Common myeloid progenitor, CD34-positive (primary cell): ENCODE results near the gene FRY. TPM values are rescaled to one million over a fixed set of nuclear protein-coding genes. Genes with fewer than 3 reads are reported as not detected.
"Not testable (repeated sequence)": the region's sequence is repeated elsewhere in the genome, so short reads cannot be mapped to it uniquely, and the experiment has no call there.

Experiments used
- CTCF ChIA-PET: fragments of 350-600 bp; sonication (Branson Sonifier 250); formaldehyde crosslinking; loops from one replicate; lab custom pipeline; 2021; ENCODE audit warnings: antibody characterized with exemption; lab: Charles Lee
- POLR2A ChIA-PET: fragments of 350-600 bp; sonication (Branson Sonifier 250); formaldehyde crosslinking; loops from one replicate; lab custom pipeline; 2021; ENCODE audit warnings: antibody characterized with exemption; lab: Charles Lee
- DNase-seq, 3 donors: peaks; one replicate each; pipeline versions ENCODE4 v3.0.0 to v3.0.0-alpha.2; 2013
- H3K27ac ChIP-seq, 2 experiments: 1 replicate in 1 of 2; 2 replicates in 1 of 2; pipeline ENCODE4 v1.7.0; 2013; ENCODE audit warnings: inconsistent platforms in 2 of 2, low read length in 2 of 2, mild to moderate bottlenecking in 2 of 2, low read depth in 1 of 2, moderate library complexity in 1 of 2; ENCODE audit not compliant: severe bottlenecking in 2 of 2, insufficient read depth in 1 of 2, poor library complexity in 1 of 2
- H3K27me3 ChIP-seq, 5 experiments: replicated peaks in 2 of 5; 1 replicate in 3 of 5; 2 replicates in 2 of 5; pipeline versions ENCODE4 v1.6.1 to v1.7.0; 2013; ENCODE audit warnings: low read length in 4 of 5, mild to moderate bottlenecking in 2 of 5, moderate library complexity in 2 of 5, inconsistent platforms in 1 of 5; ENCODE audit not compliant: insufficient read depth in 5 of 5, control insufficient read depth in 4 of 5
- H3K36me3 ChIP-seq, 4 experiments: 1 replicate in 2 of 4; 2 replicates in 2 of 4; pipeline versions ENCODE4 v1.6.1 to v1.7.0; 2013; ENCODE audit warnings: low read length in 3 of 4, control low read depth in 1 of 4, mild to moderate bottlenecking in 1 of 4; ENCODE audit not compliant: control insufficient read depth in 4 of 4, insufficient read depth in 4 of 4
- H3K4me1 ChIP-seq, 4 experiments: 1 replicate in 3 of 4; 2 replicates in 1 of 4; pipeline versions ENCODE4 v1.6.1 to v1.7.1; 2013; ENCODE audit warnings: low read length in 3 of 4, mild to moderate bottlenecking in 3 of 4, control low read depth in 1 of 4, inconsistent platforms in 1 of 4, moderate library complexity in 1 of 4; ENCODE audit not compliant: control insufficient read depth in 4 of 4, insufficient read depth in 4 of 4; ENCODE audit errors: control extremely low read depth in 1 of 4
- H3K4me3 ChIP-seq, 7 experiments: 1 replicate in 4 of 7; 2 replicates in 3 of 7; pipeline versions ENCODE4 v1.5.1 to v1.7.0; 2013; ENCODE audit warnings: mild to moderate bottlenecking in 7 of 7, low read length in 6 of 7, moderate library complexity in 6 of 7, inconsistent platforms in 2 of 7, low read depth in 2 of 7, control low read depth in 1 of 7; ENCODE audit not compliant: insufficient read depth in 4 of 7, control insufficient read depth in 1 of 7; ENCODE audit errors: extremely low read depth in 1 of 7
- H3K9me3 ChIP-seq, 5 experiments: 1 replicate in 4 of 5; 2 replicates in 1 of 5; pipeline versions ENCODE4 v1.6.1 to v1.7.1; 2013; ENCODE audit warnings: low read length in 4 of 5, mild to moderate bottlenecking in 2 of 5, inconsistent platforms in 1 of 5, low read depth in 1 of 5, moderate library complexity in 1 of 5; ENCODE audit not compliant: control insufficient read depth in 4 of 5, insufficient read depth in 2 of 5; ENCODE audit errors: control extremely low read depth in 1 of 5
- WGBS: methylation state at CpG from one replicate; pipeline ENCODE4 v1.1.5; 2013; ENCODE audit not compliant: insufficient coverage; 5-methylcytosine and 5-hydroxymethylcytosine counted together
- polyA plus RNA-seq: library from polyadenylated mRNA; unstranded; fragments of 120-200 nt; gene quantifications from one replicate; pipeline ENCODE4 v1.2.1, GENCODE V29; 2013

Gene FRY
- 15.6 TPM for polyA plus RNA-seq

DNA sequence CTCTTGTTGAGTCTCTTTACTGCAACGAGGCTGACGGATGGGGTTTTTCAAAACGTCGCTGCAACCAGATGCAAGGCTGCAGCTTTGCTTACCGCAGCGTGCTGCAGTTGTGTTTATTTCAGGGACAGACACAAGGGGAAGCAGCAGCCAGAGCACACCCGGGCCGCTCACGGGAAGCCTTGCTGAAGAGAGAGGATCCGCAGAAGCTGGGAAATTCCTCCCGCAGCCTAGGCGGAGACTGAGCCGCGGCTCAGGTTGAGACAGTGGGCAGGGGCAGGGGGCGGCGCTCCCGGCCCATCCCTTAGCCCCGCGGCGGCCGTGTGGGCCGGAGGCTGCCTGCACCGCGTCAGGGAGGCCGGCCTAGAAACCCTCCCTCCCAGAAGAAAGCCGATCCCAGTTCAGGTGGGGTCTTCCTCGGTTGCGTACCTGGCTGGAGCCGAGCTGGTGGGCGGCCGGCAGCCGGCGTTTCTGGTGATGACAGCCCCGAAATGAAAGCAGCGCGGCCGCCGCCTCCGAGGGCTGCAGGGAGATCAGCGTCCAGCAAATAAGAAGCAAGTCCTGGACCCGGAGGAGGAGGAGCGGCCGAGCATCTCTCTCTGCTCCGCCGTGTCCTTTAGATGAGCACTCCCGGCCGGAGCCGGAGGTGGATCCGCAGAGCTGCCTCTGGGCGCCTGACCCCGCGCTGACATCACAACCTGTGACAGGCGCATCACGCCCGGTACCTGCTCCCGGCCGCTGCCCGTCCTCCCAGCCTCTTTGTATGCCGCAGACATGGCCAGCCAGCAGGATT, at the start of gene FRY:
FRY (plus strand) TSS at position 750 of the 790 bp plus-strand sequence; CDS start at position 772, 22 bp downstream.
- H3K4me1 ChIP-seq = peaks cover 34 to 50% (median 38%) of the 10 kb centered on the region in 4 experiments
- DNase-seq = peak; percentile 75 to 92 (median 88)
- peaks cover 0 to 3% (median 0%) of the 10 kb centered on the region in 4 experiments for H3K36me3 ChIP-seq
- H3K9me3 ChIP-seq = no peaks in the 10 kb centered on the region
- CTCF ChIA-PET = interaction anchor here (1.0 to 2.3 kb wide), 8 partner anchors 10 to 439 kb away, joined by 3 to 12 read pairs (median 3); no protein-coding TSS in a partner anchor
- under 1% methylated on average over 39 of the region's 59 CpGs for WGBS
- POLR2A ChIA-PET = interaction anchor here (0.7 kb wide), 1 partner anchor 106 kb away, joined by 6 read pairs; no protein-coding TSS in a partner anchor
- H3K27ac ChIP-seq = peak within 1 kb of the TSS; percentile 59 to 83
- no peaks in the 10 kb centered on the region for H3K27me3 ChIP-seq
- peak within 1 kb of the TSS; percentile 84 to 98 (median 96) for H3K4me3 ChIP-seq

DNA sequence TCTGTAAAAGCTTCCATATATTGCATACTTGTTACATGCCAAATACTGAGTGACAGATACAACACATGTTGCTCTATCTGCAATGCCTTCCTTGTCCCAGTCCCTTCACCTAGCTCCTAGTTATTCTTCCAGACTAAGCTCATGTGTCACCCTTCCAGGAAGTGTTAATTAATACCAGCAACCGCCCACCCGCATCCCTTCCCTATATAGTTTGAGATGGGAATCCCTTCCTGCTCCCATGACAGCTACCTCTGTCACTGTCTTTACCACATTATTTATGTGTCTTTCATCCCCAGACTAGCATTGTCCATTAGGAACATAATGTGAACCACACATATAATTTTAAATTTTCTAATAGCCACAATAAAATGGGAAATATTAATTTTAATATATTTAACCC, 49.5 kb upstream of the FRY start:
- ChIA-PET CTCF (interaction anchor here (1.0 to 1.1 kb wide), 2 partner anchors 15 to 72 kb away, joined by 3 to 6 read pairs; no protein-coding TSS in a partner anchor), POLR2A (no interaction called here)
- WGBS = 100% methylated on average over 2 of the region's 2 CpGs

DNA sequence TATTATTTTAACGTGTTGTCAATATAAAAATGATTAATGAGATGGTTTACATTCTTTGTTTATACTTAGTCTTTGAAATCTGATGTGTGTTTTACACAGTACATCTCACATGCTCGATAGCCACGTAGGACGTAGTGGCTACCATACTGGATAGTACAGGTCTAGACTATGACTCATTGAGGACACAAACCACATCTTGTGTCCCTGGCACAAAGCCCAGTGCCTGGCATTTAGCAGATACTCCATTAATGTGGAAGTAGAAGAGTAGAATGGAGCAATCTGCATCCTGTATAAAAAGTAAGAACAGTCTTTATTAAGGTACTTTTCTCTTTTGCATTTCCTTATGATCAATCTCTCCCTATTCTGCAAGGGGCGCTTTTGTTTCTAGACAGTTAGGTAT, 49.0 kb upstream of the FRY start:
- H3K4me1 ChIP-seq = peaks cover 2 to 10% (median 7%) of the 10 kb centered on the region in 4 experiments
- H3K9me3 ChIP-seq = peaks cover 0 to 2% (median 0%) of the 10 kb centered on the region in 5 experiments
- 0% methylated on average over 3 of the region's 5 CpGs for WGBS
- DNase-seq = peak; percentile 87 to 98 (median 97)
- ChIA-PET CTCF (no interaction called here), POLR2A (no interaction called here)
- H3K36me3 ChIP-seq = no peaks in the 10 kb centered on the region
- H3K4me3 ChIP-seq = no peak overlapping the region
- no peaks in the 10 kb centered on the region for H3K27me3 ChIP-seq
- no peak overlapping the region for H3K27ac ChIP-seq

More for the DNA sequence above, 49.5 kb upstream of the FRY start:
- peaks cover 0 to 2% (median 0%) of the 10 kb centered on the region in 5 experiments for H3K9me3 ChIP-seq
- no peak for DNase-seq
- H3K27ac ChIP-seq = no peak overlapping the region
- no peaks in the 10 kb centered on the region for H3K36me3 ChIP-seq
- H3K4me3 ChIP-seq = no peak overlapping the region
- no peaks in the 10 kb centered on the region for H3K27me3 ChIP-seq
- H3K4me1 ChIP-seq = peaks cover 2 to 9% (median 6%) of the 10 kb centered on the region in 4 experiments

DNA sequence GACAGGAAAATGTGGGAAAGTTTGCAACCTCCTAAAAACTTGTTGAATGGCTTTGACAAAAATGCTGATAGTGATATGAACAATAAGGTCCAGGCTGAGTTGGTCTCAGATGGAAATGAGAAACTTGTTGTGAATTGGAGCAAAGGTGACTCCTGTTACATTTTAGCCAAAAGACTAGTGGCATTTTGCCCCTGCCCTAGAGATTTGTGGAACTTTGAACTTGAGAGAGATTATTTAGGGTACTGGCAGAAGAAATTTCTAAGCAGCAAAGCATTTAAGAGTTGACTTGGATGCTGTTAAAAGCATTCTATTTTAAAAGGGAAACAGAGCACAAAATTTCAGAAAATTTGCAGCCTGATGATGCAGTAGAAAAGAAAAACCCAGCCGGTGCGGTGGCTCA, 47.9 kb upstream of the FRY start:
- POLR2A ChIA-PET, H3K9me3 ChIP-seq, H3K36me3 ChIP-seq, H3K4me3 ChIP-seq, H3K27ac ChIP-seq, DNase-seq, H3K27me3 ChIP-seq: not testable (repeated sequence)
- CTCF ChIA-PET = interaction anchor here (1.8 kb wide), 1 partner anchor 74 kb away, joined by 7 read pairs; no protein-coding TSS in a partner anchor
- H3K4me1 ChIP-seq = peaks cover 2 to 15% (median 9%) of the 10 kb centered on the region in 4 experiments
- 100% methylated on average over 2 of the region's 2 CpGs for WGBS

DNA sequence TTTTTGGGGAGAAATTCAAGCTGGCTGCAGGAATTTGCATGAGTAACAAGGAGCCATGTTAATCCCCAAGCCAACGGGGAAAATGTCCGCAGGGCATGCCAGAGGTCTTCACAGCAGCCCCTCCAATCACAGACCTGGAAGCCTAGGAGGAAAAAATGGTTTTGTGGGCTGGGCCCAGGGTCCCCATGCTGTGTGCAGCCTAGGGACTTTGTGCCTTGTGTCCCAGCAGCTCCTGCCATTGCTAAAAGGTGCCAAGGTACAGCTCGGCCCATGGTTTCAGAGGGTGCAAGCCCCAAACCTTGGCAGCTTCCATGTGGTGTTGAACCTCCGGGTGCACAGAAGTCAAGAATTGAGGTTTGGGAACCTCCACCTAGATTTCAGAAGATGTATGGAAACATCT, 47.2 kb upstream of the FRY start:
- H3K4me1 ChIP-seq = peaks cover 2 to 15% (median 9%) of the 10 kb centered on the region in 4 experiments
- H3K27ac ChIP-seq, H3K4me3 ChIP-seq, H3K27me3 ChIP-seq, H3K36me3 ChIP-seq, POLR2A ChIA-PET, H3K9me3 ChIP-seq, DNase-seq: not testable (repeated sequence)
- CTCF ChIA-PET = interaction anchor here (1.3 to 1.8 kb wide), 3 partner anchors 19 to 79 kb away, joined by 3 to 7 read pairs (median 4); no protein-coding TSS in a partner anchor
- WGBS = 96% methylated on average over 3 of the region's 4 CpGs

- Histone ChIP-seq H3K4me1 (peaks cover 2 to 15% (median 9%) of the 10 kb centered on the region in 4 experiments), H3K9me3 (peaks cover 0 to 4% (median 0%) of the 10 kb centered on the region in 5 experiments), H3K4me3 (no peak overlapping the region), H3K36me3 (no peaks in the 10 kb centered on the region), H3K27me3 (no peaks in the 10 kb centered on the region), H3K27ac (no peak overlapping the region)
- 94% methylated on average over 5 of the region's 5 CpGs for WGBS
- ChIA-PET CTCF (interaction anchor here (1.0 to 4.4 kb wide), 11 partner anchors 9 to 162 kb away, joined by 3 to 40 read pairs (median 5); no protein-coding TSS in a partner anchor), POLR2A (interaction anchor here (0.6 kb wide), 1 partner anchor 9 kb away, joined by 4 read pairs; no protein-coding TSS in a partner anchor)
- DNase-seq = no peak
Observed at GRCh38 chr13:31986676-31987470, 44.7 kb upstream of the FRY start.
